NCI-H82 (cell line): ENCODE data around the gene FCER1G.

Source experiments
- DNase-seq: peaks from one replicate; lab custom pipeline; 2025; lab: John Stamatoyannopoulos, UW

The FCER1G gene

GRCh38 chr1:161215076-161215475 is at the start of gene FCER1G:
Gene FCER1G, plus strand, starts transcription at chr1:161215295. Its CDS starts 27 bp downstream, at chr1:161215322.
- DNase-seq, result no peak

GRCh38 chr1:161165742-161166668 is 49.1 kb upstream of the FCER1G start, which contains the start of gene PPOX:
Gene PPOX, plus strand, starts transcription at chr1:161166426. Its CDS starts 422 bp downstream, at chr1:161166848.
- peak; percentile 100 for DNase-seq

GRCh38 chr1:161166669-161167548 is 48.2 kb upstream of the FCER1G start:
- peak; percentile 70 for DNase-seq

- no peak for DNase-seq
Measured at GRCh38 chr1:161168906-161169305, 46.2 kb upstream of the FCER1G start.

- peak; percentile 29 for DNase-seq
Measured at GRCh38 chr1:161171191-161171590, 43.9 kb upstream of the FCER1G start.

GRCh38 chr1:161171696-161172095 is 43.4 kb upstream of the FCER1G start:
- no peak for DNase-seq

GRCh38 chr1:161172349-161172748 is 42.7 kb upstream of the FCER1G start:
- DNase-seq, result no peak

GRCh38 chr1:161172776-161173376 is 42.2 kb upstream of the FCER1G start:
- DNase-seq, result no peak

GRCh38 chr1:161173711-161174110 is 41.4 kb upstream of the FCER1G start:
- DNase-seq, result no peak

- DNase-seq, result no peak
Measured at GRCh38 chr1:161174911-161175310, 40.2 kb upstream of the FCER1G start.

- no peak for DNase-seq
Measured at GRCh38 chr1:161175771-161176453, 39.2 kb upstream of the FCER1G start.

- DNase-seq, result peak; percentile 50
Measured at GRCh38 chr1:161176468-161177111, 38.5 kb upstream of the FCER1G start.

GRCh38 chr1:161177112-161177935 is 37.8 kb upstream of the FCER1G start, which contains the start of gene B4GALT3:
Gene B4GALT3, minus strand, starts transcription at chr1:161177507. Its CDS starts 1,447 bp downstream, at chr1:161176060.
- DNase-seq, result peak; percentile 97

GRCh38 chr1:161177936-161178244 is 37.2 kb upstream of the FCER1G start:
- no peak for DNase-seq

GRCh38 chr1:161179698-161180097 is 35.4 kb upstream of the FCER1G start:
- no peak for DNase-seq

GRCh38 chr1:161180639-161181038 is 34.5 kb upstream of the FCER1G start:
- DNase-seq, result peak; percentile 60

GRCh38 chr1:161182214-161182613 is 32.9 kb upstream of the FCER1G start:
- no peak for DNase-seq

- peak; percentile 98 for DNase-seq
Measured at GRCh38 chr1:161185282-161185682, 29.8 kb upstream of the FCER1G start.

GRCh38 chr1:161185732-161186311 is 29.3 kb upstream of the FCER1G start:
- DNase-seq, result peak; percentile 44

- DNase-seq, result no peak
Measured at GRCh38 chr1:161187311-161187710, 27.8 kb upstream of the FCER1G start.
